Psoas muscle (tissue), 8 donors: ENCODE measurements around the gene MBP. TPM values are rescaled to one million over a fixed set of nuclear protein-coding genes. Genes with fewer than 3 reads are reported as not detected.

Source experiments
- ATAC-seq, 4 donors: fragments of 200-7000 bp; cut with Tn5 transposase; one replicate each; pipeline ENCODE4 v1.9.1; 2020; ENCODE audit warnings: moderate library complexity in 3 of 4, mild to moderate bottlenecking in 2 of 4
- DNase-seq, 2 donors: peaks; one replicate each; pipeline ENCODE4 v3.0.0-alpha.2; 2020
- H3K27ac ChIP-seq: fragments of 200-600 bp; one replicate; pipeline ENCODE4 v1.8.0; 2022
- H3K27me3 ChIP-seq, 3 donors: fragments of 200-600 bp in 1 of 3; one replicate each; pipeline versions ENCODE4 v1.6.1 to v1.8.0; 2013 to 2022; ENCODE audit warnings: low read length in 2 of 3, mild to moderate bottlenecking in 2 of 3, moderate library complexity in 1 of 3; ENCODE audit not compliant: insufficient read depth in 3 of 3
- H3K36me3 ChIP-seq, 2 donors: fragments of 200-600 bp in 1 of 2; one replicate each; pipeline versions ENCODE4 v1.6.1 to v1.8.0; 2013 to 2022; ENCODE audit warnings: low read depth in 1 of 2, mild to moderate bottlenecking in 1 of 2, moderate library complexity in 1 of 2; ENCODE audit not compliant: insufficient read depth in 1 of 2
- H3K4me1 ChIP-seq: fragments of 200-600 bp; one replicate; pipeline ENCODE4 v1.8.0; 2022
- H3K4me3 ChIP-seq: fragments of 200-600 bp; one replicate; pipeline ENCODE4 v1.8.0; 2022; ENCODE audit warnings: mild to moderate bottlenecking
- H3K9me3 ChIP-seq: fragments of 200-600 bp; one replicate; pipeline ENCODE4 v1.8.0; 2022
- CTCF ChIP-seq: fragments of 200-600 bp; IDR thresholded peaks from one replicate; pipeline ENCODE4 v1.8.0; 2022; ENCODE audit warnings: antibody characterized with exemption
- WGBS, 3 donors: extraction: QIAGEN DNeasy Blood & Tissue Kit; methylation state at CpG; one replicate each; pipeline versions ENCODE4 v1.1.6 to v1.1.7; 2013; 5-methylcytosine and 5-hydroxymethylcytosine counted together
- intact Hi-C, 2 donors: fragments of 100-400 bp; cut with DNase I; formaldehyde crosslinking; loops; one replicate each; pipeline versions ENCODE4 v1.11.0 to v1.14.2; 2022
- polyA plus RNA-seq, 3 donors: library from polyadenylated mRNA; stranded (reverse); fragments of 200-250 nt; gene quantifications; one replicate each; pipeline ENCODE4 v1.2.3, GENCODE V29; 2013
- total RNA-seq, 4 donors: library from RNA; stranded (reverse); fragmentation: NEBNext Ultra II Directional in 2 of 4; extraction: Animal tissue kit (Norgen Biotek cat#: 25700) in 2 of 4; gene quantifications; one replicate each; pipeline versions ENCODE4 v1.2.1 to v1.2.4, GENCODE V29; 2021 to 2023
- donor health status: healthy with polysubstance abuse.
- donor health status: DM: no; HTN: no; CAD: no; lungs with moderate emphysema.
- donor health status: Bipolar disorder and iron deficiency.
- donor health status: healthy.
- donor health status: DM: yes; HTN: yes; CAD: no.
- donor health status: DM: no; HTN: no; CAD: no.
- donor health status: DM: no; HTN: no; CAD: no.
- donor health status: DM: yes; HTN: yes; CAD: no.

MBP gene
- total and polyA plus RNA-seq, 7 donors = 16.4 to 88.2 (median 51.6) TPM

- DNase-seq (peak; percentile 69 to 77), ATAC-seq (peak; percentile 64 to 93 (median 76))
- no peak for TF ChIP-seq CTCF
- 73 to 80% (median 73%) methylated on average over 6 of the region's 6 CpGs for WGBS, 3 donors
- Histone ChIP-seq H3K4me1 (no peaks in the 10 kb centered on the region), H3K36me3 (peaks cover 6 to 38% of the 10 kb centered on the region in 2 donors), H3K27me3 (no peaks in the 10 kb centered on the region), H3K27ac (no peak overlapping the region), H3K4me3 (no peak overlapping the region), H3K9me3 (no peaks in the 10 kb centered on the region)
- intact Hi-C loops = no loop called here
Measured at GRCh38 chr18:76943542-76944339, 188.8 kb downstream of the MBP start.

GRCh38 chr18:76941284-76941683 is 191.3 kb downstream of the MBP start:
- DNase-seq = no peak
- WGBS, 3 donors = 83 to 97% (median 88%) methylated on average over 9 of the region's 9 CpGs
- H3K36me3 ChIP-seq = peaks cover 3 to 44% of the 10 kb centered on the region in 2 donors
- no peak overlapping the region for H3K4me3 ChIP-seq
- no peaks in the 10 kb centered on the region for H3K4me1 ChIP-seq
- H3K27me3 ChIP-seq = no peaks in the 10 kb centered on the region
- no peak for ATAC-seq
- no peak for TF ChIP-seq CTCF
- intact Hi-C loops = no loop called here
- H3K9me3 ChIP-seq = no peaks in the 10 kb centered on the region
- no peak overlapping the region for H3K27ac ChIP-seq

GRCh38 chr18:76938619-76939018 is 194.0 kb downstream of the MBP start:
- no peak for ATAC-seq
- WGBS, 3 donors = 89 to 91% (median 89%) methylated on average over 12 of the region's 12 CpGs

GRCh38 chr18:76937597-76937996 is 195.0 kb downstream of the MBP start:
- DNase-seq (no peak), ATAC-seq (no peak)
- TF ChIP-seq CTCF = no peak
- 64 to 80% (median 72%) methylated on average over 1 of the region's 1 CpG for WGBS, 3 donors
- no peaks in the 10 kb centered on the region for H3K9me3 ChIP-seq
- peaks cover 3 to 59% of the 10 kb centered on the region in 2 donors for H3K36me3 ChIP-seq
- no peak overlapping the region for H3K4me3 ChIP-seq
- no peak overlapping the region for H3K27ac ChIP-seq
- H3K27me3 ChIP-seq = no peaks in the 10 kb centered on the region
- intact Hi-C loops = no loop called here
- peaks cover 5% of the 10 kb centered on the region for H3K4me1 ChIP-seq

More at GRCh38 chr18:76938619-76939018, 194.0 kb downstream of the MBP start:
- intact Hi-C loops = no loop called here
- no peak for DNase-seq
- Histone ChIP-seq H3K4me3 (no peak overlapping the region), H3K27ac (no peak overlapping the region), H3K36me3 (peaks cover 3 to 58% of the 10 kb centered on the region in 2 donors), H3K4me1 (no peaks in the 10 kb centered on the region), H3K9me3 (no peaks in the 10 kb centered on the region), H3K27me3 (no peaks in the 10 kb centered on the region)
- no peak for TF ChIP-seq CTCF
